Esophagus muscularis mucosa (tissue), 3 donors: ENCODE measurements around the gene COBL.
A peak's percentile ranks its signal among the peaks of the same experiment; 100 is the strongest.

Experiments
- CTCF ChIP-seq, 3 experiments: fragments of 200-600 bp in 2 of 3; fragments of 450-650 bp in 1 of 3; sonication (generic) in 2 of 3; IDR thresholded peaks; one replicate each; pipeline ENCODE4 v1.5.1; 2017 to 2019; ENCODE audit warnings: antibody characterized with exemption in 3 of 3, mild to moderate bottlenecking in 2 of 3, moderate library complexity in 1 of 3
- POLR2A ChIP-seq: fragments of 450-650 bp; IDR thresholded peaks from one replicate; pipeline ENCODE4 v1.6.1; 2017; ENCODE audit warnings: antibody characterized with exemption, moderate library complexity, mild to moderate bottlenecking, low read depth
- POLR2AphosphoS5 ChIP-seq, 2 donors: sonication (generic); formaldehyde crosslinking; IDR thresholded peaks; one replicate each; pipeline ENCODE4 v1.6.1; 2017; ENCODE audit warnings: antibody characterized with exemption in 2 of 2

- TF ChIP-seq CTCF (IDR thresholded peaks at IDR 0.05) (no peak), POLR2A (no peak), POLR2AphosphoS5 (IDR thresholded peaks at IDR 0.05) (peak in 1 of 2 donors; percentile 11)
Measured at GRCh38 chr7:51186531-51186930, 130.1 kb downstream of the COBL start.
